ENCODE measurements around the gene ZWILCH. TPM values are rescaled to one million over a fixed set of nuclear protein-coding genes. Genes with fewer than 3 reads are reported as not detected.

The ZWILCH gene
- total and polyA plus RNA-seq, 2 of the 4 experiments (the other 2 are of a cell fraction): 10.5 to 22.2 TPM

GRCh38 chr15:66578286-66578875, 73.3 kb downstream of the ZWILCH start:
- peak; percentile 18 for ATAC-seq (ENCODE audit: low read depth)
- POLR2A ChIA-PET (ENCODE audit: unreplicated experiment): no interaction called here

More at GRCh38 chr15:66578286-66578875, 73.3 kb downstream of the ZWILCH start:
- peak overlapping the region; percentile 43; the same call in 1 of the 2 replicates for H4K91ac ChIP-seq (ENCODE audit: insufficient read depth, low read depth, low read length)
- H3K4me1 ChIP-seq (ENCODE audit: control insufficient read depth, insufficient read depth, low read length): peaks cover 18% of the 10 kb centered on the region
- peaks cover 14% of the 10 kb centered on the region for H3K9me1 ChIP-seq (ENCODE audit: insufficient read depth, low read length)
- H2BK15ac ChIP-seq (ENCODE audit: low read depth, low read length): peak overlapping the region; percentile 6; the same call in 2 of the 3 replicates
- TF ChIP-seq MAZ (IDR thresholded peaks at IDR 0.05; ENCODE audit: borderline replicate concordance, low read depth, low read length) (peak; percentile 39; the same call in 1 of the 2 replicates), RCOR1 (IDR thresholded peaks at IDR 0.05; ENCODE audit: insufficient replicate concordance, low read length) (no peak), ELK1 (IDR thresholded peaks at IDR 0.05; ENCODE audit: borderline replicate concordance, low read depth, low read length) (no peak), FOS (IDR thresholded peaks at IDR 0.05; ENCODE audit: low read depth, low read length) (peak; percentile 31; the same call in 1 of the 2 replicates), USF2 (IDR thresholded peaks at IDR 0.05; ENCODE audit: low read depth, low read length) (no peak), MAFK (IDR thresholded peaks at IDR 0.05; ENCODE audit: low read depth, low read length) (no peak), NFE2L2 (IDR thresholded peaks at IDR 0.05; ENCODE audit: low read depth, low read length) (no peak), RAD21 (IDR thresholded peaks at IDR 0.05; ENCODE audit: low read length) (no peak)
- H4K20me1 ChIP-seq (ENCODE audit: insufficient read depth, low read length): no peaks in the 10 kb centered on the region
- peak overlapping the region; percentile 56; the same call in 1 of the 2 replicates for H4K5ac ChIP-seq (ENCODE audit: low read depth, low read length)
- H2BK120ac ChIP-seq (ENCODE audit: low read depth, low read length): peak overlapping the region; percentile 87
- no peaks in the 10 kb centered on the region for H3K36me3 ChIP-seq (ENCODE audit: control insufficient read depth, insufficient read depth, low read length)
- WGBS, 2 experiments (ENCODE audit: extremely low coverage in 2 of 2, insufficient read length in 1 of 2): 0% methylated on average over 1 of the region's 10 CpGs; no CpG with 5 or more reads in 1 of the 2 experiments
- peak overlapping the region; percentile 17; the same call in 1 of the 2 replicates for H3K23ac ChIP-seq (ENCODE audit: low read depth, low read length)
- DNase-seq: peak; percentile 77
- no peak overlapping the region for H3K4me3 ChIP-seq (ENCODE audit: insufficient read depth, low read depth, low read length)
- in situ Hi-C loops (cut with MboI; ENCODE audit: low sequenced_read_pairs) (no loop called here), intact Hi-C loops (cut with micrococcal nuclease) (no loop called here), dilution Hi-C loops (cut with HindIII; ENCODE audit: low sequenced_read_pairs, unreplicated experiment) (no loop called here)
- H4K8ac ChIP-seq (ENCODE audit: low read depth in 2 of 2, low read length in 2 of 2): peak overlapping the region in 1 of 2 experiments; percentile 72; a peak in 1 of 4 replicates
- no peaks in the 10 kb centered on the region for H3K79me1 ChIP-seq (ENCODE audit: low read depth in 1 of 2, low read length in 2 of 2)
- peak overlapping the region; percentile 65 for H2BK5ac ChIP-seq (ENCODE audit: low read depth, low read length, poor library complexity, severe bottlenecking)
- peak overlapping the region; percentile 61 for H2AK5ac ChIP-seq (ENCODE audit: low read depth, low read length)
- peak overlapping the region; percentile 80 for H2AK9ac ChIP-seq (replicated peaks; ENCODE audit: low read depth, low read length, poor library complexity)
- no TSS peak for BruUV-seq (replicated peaks)
- peak overlapping the region; percentile 8; the same call in 1 of the 2 replicates for H3K27ac ChIP-seq (ENCODE audit: insufficient read depth, low read length)
- H2AFZ ChIP-seq (replicated peaks; ENCODE audit: low read length, poor library complexity): peak overlapping the region; percentile 84
- no peaks in the 10 kb centered on the region; the same call in 1 of the 2 replicates for H3K9me3 ChIP-seq (ENCODE audit: control insufficient read depth, insufficient read depth, low read length)
- no peak overlapping the region for H3K4me2 ChIP-seq (ENCODE audit: low read depth, low read length)
- peak overlapping the region; percentile 67; the same call in 1 of the 2 replicates for H2BK20ac ChIP-seq (ENCODE audit: low read depth, low read length)
- H3K4ac ChIP-seq (ENCODE audit: low read depth, low read length): peak overlapping the region; percentile 81
- no peak overlapping the region for H3K9ac ChIP-seq (ENCODE audit: low read depth, low read length)
- peak overlapping the region; percentile 64 for H3K14ac ChIP-seq (replicated peaks; ENCODE audit: low read depth, low read length)
- CTCF ChIA-PET: no interaction called here
- no peaks in the 10 kb centered on the region for H3K27me3 ChIP-seq (ENCODE audit: control insufficient read depth, insufficient read depth, low read length)
- peak overlapping the region; percentile 48 for H3K18ac ChIP-seq (ENCODE audit: low read depth, low read length)
- no peak overlapping the region for H3K56ac ChIP-seq (ENCODE audit: extremely low read depth, insufficient read depth, low read length)
